Central memory CD8-positive, alpha-beta T cell (primary cell): ENCODE results near the gene ZNF385A.
"Not testable (repeated sequence)": the region's sequence is repeated elsewhere in the genome, so short reads cannot be mapped to it uniquely, and the experiment has no call there.

Experiments used
- ATAC-seq: fragments of 150-1000 bp; cut with Tn5 transposase; replicated peaks from 2 replicates; pipeline ENCODE4 v1.10.0; 2022; ENCODE audit warnings: mild to moderate bottlenecking, moderate FRiP score, moderate number of reproducible peaks; ENCODE audit not compliant: poor library complexity, severe bottlenecking; ENCODE audit errors: extremely low read depth
- DNase-seq, 2 donors: peaks; one replicate each; pipeline ENCODE4 v3.0.0; 2021; ENCODE audit warnings: low spot score in 2 of 2
- H3K27ac Mint-ChIP-seq: one replicate; pipeline ENCODE4 v1.8.0; 2022; ENCODE audit warnings: low read depth, mild to moderate bottlenecking, moderate library complexity, mixed read lengths
- H3K27me3 Mint-ChIP-seq: one replicate; pipeline ENCODE4 v1.8.0; 2022; ENCODE audit warnings: mixed read lengths
- H3K36me3 Mint-ChIP-seq: one replicate; pipeline ENCODE4 v1.8.0; 2022; ENCODE audit warnings: mild to moderate bottlenecking, moderate library complexity, mixed read lengths; ENCODE audit not compliant: insufficient read depth
- H3K4me1 Mint-ChIP-seq: one replicate; pipeline ENCODE4 v1.8.0; 2022; ENCODE audit warnings: mixed read lengths
- H3K4me3 Mint-ChIP-seq: one replicate; pipeline ENCODE4 v1.8.0; 2022; ENCODE audit warnings: mild to moderate bottlenecking, moderate library complexity, mixed read lengths
- H3K9me3 Mint-ChIP-seq: one replicate; pipeline ENCODE4 v1.8.0; 2022; ENCODE audit warnings: mixed read lengths

ZNF385A gene

DNA sequence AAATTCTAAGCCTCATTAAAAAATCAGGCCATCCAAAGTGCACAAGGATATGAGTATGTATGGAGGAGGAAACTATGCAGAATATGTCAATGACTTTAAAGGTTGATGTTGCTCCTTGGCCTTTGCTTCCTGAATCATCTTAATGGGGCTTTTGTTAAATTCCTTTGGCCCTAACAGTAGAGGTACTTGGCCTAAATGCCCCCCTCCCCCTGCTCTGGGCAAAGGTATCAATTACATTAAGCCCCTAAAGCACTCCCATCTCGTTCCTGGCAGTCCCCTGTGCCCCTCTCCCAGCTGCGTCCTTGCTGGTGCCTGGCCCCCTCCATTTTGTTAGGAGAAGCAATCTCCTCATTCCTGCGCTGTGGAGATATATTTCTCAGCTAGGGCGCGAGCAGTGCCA lies 54.8 kb downstream of the ZNF385A start:
- peaks cover 44% of the 10 kb centered on the region for H3K4me1 Mint-ChIP-seq
- ATAC-seq: no peak
- H3K27ac Mint-ChIP-seq: peak overlapping the region; percentile 82
- DNase-seq: no peak
- no peak overlapping the region for H3K4me3 Mint-ChIP-seq
- no peaks in the 10 kb centered on the region for H3K9me3 Mint-ChIP-seq
- peaks cover 9% of the 10 kb centered on the region for H3K36me3 Mint-ChIP-seq
- no peaks in the 10 kb centered on the region for H3K27me3 Mint-ChIP-seq

GRCh38 chr12:54328595-54329337 lies 55.8 kb downstream of the ZNF385A start:
- Mint-ChIP-seq H3K27me3 (no peaks in the 10 kb centered on the region), H3K9me3 (no peaks in the 10 kb centered on the region), H3K27ac (no peak overlapping the region), H3K36me3 (peaks cover 9% of the 10 kb centered on the region), H3K4me1 (peaks cover 50% of the 10 kb centered on the region), H3K4me3 (peak overlapping the region; percentile 15)
- no peak for ATAC-seq
- DNase-seq: no peak

DNA sequence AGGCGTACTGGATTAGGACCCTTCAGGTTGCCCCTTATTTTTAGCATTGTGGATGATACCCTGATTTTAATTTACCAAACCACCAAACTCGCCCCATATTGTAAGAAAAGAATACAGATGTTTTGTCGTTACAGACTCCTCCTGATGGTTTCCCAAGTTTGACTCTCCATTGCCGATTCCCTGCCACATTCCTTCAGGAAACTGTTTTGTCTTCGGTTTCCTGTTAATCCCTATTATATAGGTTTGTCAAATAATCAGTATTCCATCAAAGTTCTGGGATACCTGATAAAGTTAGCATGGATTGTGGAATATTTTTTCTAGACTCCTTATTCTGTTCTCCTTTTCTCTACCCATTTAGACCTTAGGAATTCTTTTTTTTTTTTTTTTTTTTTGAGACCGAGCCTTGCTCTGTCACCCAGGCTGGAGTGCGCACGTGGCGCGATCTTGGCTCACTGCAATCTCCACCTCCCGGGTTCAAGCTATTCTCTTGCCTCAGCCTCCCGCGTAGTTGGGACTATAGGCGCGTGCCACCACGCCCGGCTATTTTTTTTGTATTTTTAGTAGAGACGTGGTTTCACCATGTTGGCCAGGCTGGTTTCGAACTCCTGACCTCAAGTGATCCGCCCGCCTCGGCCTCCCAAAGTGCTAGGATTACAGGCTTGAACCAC lies 59.0 kb downstream of the ZNF385A start:
- Mint-ChIP-seq H3K4me3 (peak overlapping the region; percentile 96), H3K4me1 (peaks cover 47% of the 10 kb centered on the region), H3K27ac (peak overlapping the region; percentile 100), H3K36me3 (peaks cover 11% of the 10 kb centered on the region)
- DNase-seq, H3K27me3 Mint-ChIP-seq, H3K9me3 Mint-ChIP-seq, ATAC-seq: not testable (repeated sequence)

- Mint-ChIP-seq H3K27ac (peak within 1 kb of the TSS; percentile 100), H3K4me1 (peaks cover 41% of the 10 kb centered on the region), H3K9me3 (no peaks in the 10 kb centered on the region), H3K36me3 (peaks cover 11% of the 10 kb centered on the region), H3K4me3 (peak within 1 kb of the TSS; percentile 96), H3K27me3 (no peaks in the 10 kb centered on the region)
- DNase-seq (peak; percentile 83 to 92), ATAC-seq (peak; percentile 98)
These were observed 59.7 kb downstream of the ZNF385A start, which contains the start of gene COPZ1 for GRCh38 chr12:54324617-54325441. TSS of gene COPZ1 (plus strand) at chr12:54325131. CDS start at chr12:54325164, 33 bp downstream.

GRCh38 chr12:54321363-54321762 lies 63.2 kb downstream of the ZNF385A start:
- Mint-ChIP-seq H3K27me3 (no peaks in the 10 kb centered on the region), H3K9me3 (no peaks in the 10 kb centered on the region), H3K27ac (no peak overlapping the region), H3K4me1 (peaks cover 18% of the 10 kb centered on the region), H3K4me3 (no peak overlapping the region), H3K36me3 (peaks cover 9% of the 10 kb centered on the region)
- DNase-seq (no peak), ATAC-seq (no peak)
